ENCODE results near the gene CORO2B.

- TF ChIP-seq EZH2 (IDR thresholded peaks at IDR 0.05; ENCODE audit: low read depth, unreplicated experiment) (no peak), POLR2AphosphoS5 (IDR thresholded peaks at IDR 0.05; ENCODE audit: low read depth) (no peak), JUNB (IDR thresholded peaks at IDR 0.05; ENCODE audit: unreplicated experiment) (no peak), CTCF (conservative IDR thresholded peaks at IDR 0.05; ENCODE audit: low read depth in 2 of 2) (no peak), EZH2phosphoT487 (IDR thresholded peaks at IDR 0.05; ENCODE audit: unreplicated experiment) (no peak), REST (IDR thresholded peaks at IDR 0.05; ENCODE audit: unreplicated experiment) (no peak), CREB1 (CRISPR knock-in tag; IDR thresholded peaks at IDR 0.05; ENCODE audit: low read depth) (no peak), STAT1 (IDR thresholded peaks at IDR 0.05; ENCODE audit: unreplicated experiment) (no peak), ETS1 (IDR thresholded peaks at IDR 0.05) (no peak), NANOG (IDR thresholded peaks at IDR 0.05; ENCODE audit: borderline replicate concordance) (no peak), ZNF114 (CRISPR knock-in tag; IDR thresholded peaks at IDR 0.05) (no peak)
These were observed 96.2 kb downstream of the CORO2B start for GRCh38 chr15:68674975-68675374.

All from GM23338 (cell line).